ENCODE data around the gene IPO13.

DNA sequence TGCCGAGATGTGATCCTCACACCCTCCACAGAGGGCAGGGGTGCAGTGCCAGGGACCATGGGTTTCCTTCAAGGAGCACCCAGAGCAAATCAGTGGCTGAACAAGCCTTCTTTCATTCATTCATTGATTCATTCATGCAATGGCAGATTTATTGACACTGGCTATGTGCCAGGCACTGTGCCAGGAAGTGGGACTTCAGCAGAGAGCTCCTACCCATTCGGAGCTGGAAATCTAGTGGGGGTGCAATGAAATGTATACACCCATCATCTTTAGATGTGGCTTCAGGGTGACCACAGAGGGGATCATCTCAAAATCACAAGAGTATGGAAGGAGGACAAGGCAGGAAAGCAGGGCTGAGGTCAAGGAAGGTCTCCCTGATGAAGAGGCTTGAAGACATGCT is 65.7 kb downstream of the IPO13 start:
- no peak for TF ChIP-seq TCF4 (CRISPR knock-in tag; IDR thresholded peaks at IDR 0.05; ENCODE audit: borderline replicate concordance)
- TF ChIP-seq ZC3H10 (CRISPR knock-in tag; IDR thresholded peaks at IDR 0.05), result no peak
